ENCODE data around the gene STAC2. TPM values are rescaled to one million over a fixed set of nuclear protein-coding genes. Genes with fewer than 3 reads are reported as not detected.

Gene STAC2
- total RNA-seq = 0.13 and 2.1 TPM in 2 replicates

GRCh38 chr17:39225308-39225958 is at the start of gene STAC2:
STAC2 (minus strand) TSS chr17:39225945; CDS start chr17:39225502, 443 bp downstream.

GRCh38 chr17:39200070-39200879 is 25.5 kb downstream of the STAC2 start, which contains the start of gene RPL19:
RPL19 (plus strand) TSS chr17:39200283; CDS start chr17:39200345, 62 bp downstream.

GRCh38 chr17:39197380-39198185 is 28.2 kb downstream of the STAC2 start, which contains the start of gene CACNB1:
CACNB1 (minus strand) TSS chr17:39197669; CDS start chr17:39197495, 174 bp downstream.

GRCh38 chr17:39165841-39166349 is 59.9 kb downstream of the STAC2 start, which contains the start of gene ARL5C:
ARL5C (minus strand) TSS chr17:39166161; CDS start chr17:39165760, 401 bp downstream.

Other genes with a start within 250 kb of the STAC2 start
- gene PLXDC1, start 74.3 kb downstream of the STAC2 start, total RNA-seq = 0.50 and 3.5 TPM in 2 replicates
- gene ARL5C, start 59.8 kb downstream of the STAC2 start, total RNA-seq = not detected in 2 replicates
- gene CACNB1, start 28.3 kb downstream of the STAC2 start, total RNA-seq = 8.0 and 8.1 TPM in 2 replicates
- 1,077 and 1,207 TPM in 2 replicates for gene RPL19, start 25.7 kb downstream of the STAC2 start, total RNA-seq
- gene FBXL20, start 175.7 kb upstream of the STAC2 start, total RNA-seq = 15.2 and 17.1 TPM in 2 replicates
- 24.7 and 25.2 TPM in 2 replicates for gene MED1, start 225.3 kb upstream of the STAC2 start, total RNA-seq
- gene CDK12, start 235.5 kb upstream of the STAC2 start, total RNA-seq = 26.5 and 29.4 TPM in 2 replicates